GM19035 (cell line): ENCODE results near the gene GNG7.

Experiments
- ATAC-seq: cut with Tn5 transposase; IDR thresholded peaks from one replicate; pipeline ENCODE4 v1.9.1; 2021; ENCODE audit not compliant: unreplicated experiment

GNG7 gene

DNA sequence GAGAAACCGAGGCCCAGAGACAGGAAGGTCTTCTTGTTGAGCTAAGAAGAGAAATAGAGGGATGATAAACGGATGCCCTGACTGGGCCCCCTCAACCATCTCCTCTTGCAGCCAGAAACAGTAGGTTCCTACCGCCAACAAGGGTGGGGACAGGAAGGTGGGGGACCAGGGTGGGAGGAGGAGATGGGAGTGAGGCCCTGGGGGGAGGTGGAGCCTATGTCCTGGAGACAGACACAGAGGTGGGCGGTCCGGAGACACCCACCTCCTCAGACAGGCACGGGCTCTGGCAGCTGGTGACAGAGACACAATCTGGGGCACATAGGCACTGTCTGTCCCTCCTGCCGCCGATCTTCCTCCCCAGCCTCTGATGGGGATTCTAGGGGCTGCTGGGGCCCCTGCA lies 209.6 kb downstream of the GNG7 start:
- ATAC-seq: no peak

GRCh38 chr19:2491130-2491801 lies 211.2 kb downstream of the GNG7 start:
- ATAC-seq: no peak

GRCh38 chr19:2490659-2491058 lies 211.8 kb downstream of the GNG7 start:
- ATAC-seq: no peak

- ATAC-seq: no peak
These were observed 213.4 kb downstream of the GNG7 start for GRCh38 chr19:2488942-2489731.

GRCh38 chr19:2488405-2488941 lies 214.0 kb downstream of the GNG7 start:
- ATAC-seq: no peak

DNA sequence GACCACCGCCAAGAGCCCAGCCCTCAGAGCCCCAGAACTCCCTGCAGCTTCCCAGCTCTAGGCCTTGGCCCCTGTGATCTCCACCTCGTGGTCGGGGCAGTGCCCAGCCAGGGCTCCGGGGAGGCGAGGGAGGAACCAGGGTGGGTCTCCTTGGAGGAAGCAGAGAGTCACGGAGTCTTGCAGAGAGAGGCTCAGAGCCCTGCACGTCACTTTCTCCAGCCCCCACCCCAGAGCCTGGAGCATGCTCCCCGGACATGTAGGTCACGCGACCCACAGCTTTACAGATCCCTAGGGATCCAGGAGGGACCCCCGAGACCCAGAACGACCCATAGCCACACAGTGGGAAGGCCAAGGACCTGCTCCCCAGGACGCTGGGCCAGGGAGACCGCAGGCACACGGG lies 214.7 kb downstream of the GNG7 start:
- ATAC-seq: no peak

DNA sequence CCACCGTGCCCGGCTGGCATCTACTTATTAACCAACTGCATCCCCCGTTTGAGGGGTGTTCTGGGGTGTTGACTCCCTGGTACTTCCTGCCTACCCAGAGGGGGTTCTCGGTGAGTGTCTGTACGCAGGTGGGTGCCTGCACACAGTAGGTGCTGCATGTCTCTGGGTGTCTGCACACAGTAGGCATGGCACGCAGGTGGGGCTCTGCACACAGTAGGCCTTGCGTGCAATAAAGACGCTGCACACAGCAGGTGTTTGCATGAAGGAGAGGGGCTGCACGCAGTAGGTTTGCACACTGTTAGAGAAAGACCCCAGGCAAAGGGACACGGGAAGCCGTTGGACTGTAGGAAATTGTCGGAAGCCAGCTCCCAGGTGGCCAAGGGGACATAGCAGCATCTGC lies 215.4 kb downstream of the GNG7 start:
- no peak for ATAC-seq

DNA sequence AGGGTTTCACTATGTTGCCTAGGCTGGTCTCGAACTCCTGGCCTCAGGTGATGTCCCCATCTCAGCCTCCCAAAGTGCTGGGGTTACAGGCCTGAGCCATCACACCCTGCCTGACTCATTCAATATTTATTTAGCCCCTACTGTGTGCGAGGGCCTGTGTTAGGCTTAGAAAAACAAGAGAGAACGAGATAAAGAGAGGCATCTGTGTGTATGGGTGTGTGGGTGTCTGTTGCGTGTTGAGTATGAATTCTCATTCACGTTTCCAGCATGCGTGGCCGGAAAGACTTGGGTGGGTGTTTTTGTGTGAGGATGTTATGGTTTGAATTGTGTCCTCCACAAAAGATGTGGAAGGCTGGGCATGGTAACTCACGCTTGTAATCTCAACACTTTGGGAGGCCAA lies 217.1 kb downstream of the GNG7 start:
- no peak for ATAC-seq

DNA sequence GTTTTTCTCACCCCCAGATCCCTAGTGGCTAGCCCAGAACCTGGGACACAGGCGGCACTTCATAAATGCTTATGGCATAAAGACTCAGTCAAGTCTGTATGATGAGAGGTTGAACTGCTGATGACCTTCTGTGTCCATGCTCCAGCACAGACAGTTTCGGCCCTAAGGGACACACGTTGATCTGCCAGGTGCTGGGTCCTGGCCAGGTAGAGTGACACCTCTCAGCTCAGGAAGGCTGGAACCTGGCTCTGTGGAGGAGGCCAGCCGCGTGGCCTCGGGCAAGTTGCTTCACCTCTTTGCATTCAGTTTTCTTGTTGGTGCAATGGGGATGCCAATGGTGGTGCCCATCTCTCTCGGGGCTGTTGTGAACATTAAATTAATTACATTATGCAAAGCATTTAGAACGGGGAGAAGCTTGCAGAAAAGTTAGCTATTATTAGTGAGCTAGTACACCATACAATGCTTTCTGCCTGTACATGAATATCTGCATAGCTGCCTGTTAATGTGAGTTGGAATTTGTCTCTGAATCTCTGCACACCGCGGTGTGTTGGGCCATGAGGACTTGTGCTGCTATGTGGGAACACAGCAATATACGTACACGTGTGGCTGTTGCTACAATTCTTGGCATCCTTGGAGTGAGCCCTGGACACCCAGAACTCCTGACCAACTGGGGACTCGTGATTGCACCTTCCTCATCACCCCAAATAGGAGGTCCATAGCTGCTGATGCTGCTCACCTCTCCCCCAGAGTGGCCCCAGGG lies 218.1 kb downstream of the GNG7 start:
- no peak for ATAC-seq

GRCh38 chr19:2483484-2484151 lies 218.9 kb downstream of the GNG7 start:
- ATAC-seq: no peak

DNA sequence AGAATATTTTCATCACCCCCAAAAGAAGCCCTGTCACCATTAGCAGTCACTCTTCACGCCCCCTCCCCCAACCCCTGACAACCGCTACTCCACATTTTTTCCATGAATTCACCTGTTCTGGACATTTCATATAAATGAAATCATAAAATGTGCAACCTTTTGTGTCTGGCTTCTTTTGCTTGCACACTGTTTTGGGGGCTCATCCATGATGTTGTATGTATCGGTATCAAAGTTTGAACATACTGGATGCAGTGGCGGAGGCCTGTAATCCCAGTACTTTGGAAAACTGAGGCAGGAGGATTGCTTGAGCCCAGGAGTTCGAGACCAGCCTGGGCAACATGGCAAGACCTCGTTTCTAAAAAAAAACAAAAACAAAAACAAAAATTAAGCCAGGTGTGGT lies 219.4 kb downstream of the GNG7 start:
- ATAC-seq: no peak

- no peak for ATAC-seq
These were observed 220.0 kb downstream of the GNG7 start for GRCh38 chr19:2482354-2483038.

GRCh38 chr19:2481466-2481865 lies 221.0 kb downstream of the GNG7 start:
- ATAC-seq: no peak

DNA sequence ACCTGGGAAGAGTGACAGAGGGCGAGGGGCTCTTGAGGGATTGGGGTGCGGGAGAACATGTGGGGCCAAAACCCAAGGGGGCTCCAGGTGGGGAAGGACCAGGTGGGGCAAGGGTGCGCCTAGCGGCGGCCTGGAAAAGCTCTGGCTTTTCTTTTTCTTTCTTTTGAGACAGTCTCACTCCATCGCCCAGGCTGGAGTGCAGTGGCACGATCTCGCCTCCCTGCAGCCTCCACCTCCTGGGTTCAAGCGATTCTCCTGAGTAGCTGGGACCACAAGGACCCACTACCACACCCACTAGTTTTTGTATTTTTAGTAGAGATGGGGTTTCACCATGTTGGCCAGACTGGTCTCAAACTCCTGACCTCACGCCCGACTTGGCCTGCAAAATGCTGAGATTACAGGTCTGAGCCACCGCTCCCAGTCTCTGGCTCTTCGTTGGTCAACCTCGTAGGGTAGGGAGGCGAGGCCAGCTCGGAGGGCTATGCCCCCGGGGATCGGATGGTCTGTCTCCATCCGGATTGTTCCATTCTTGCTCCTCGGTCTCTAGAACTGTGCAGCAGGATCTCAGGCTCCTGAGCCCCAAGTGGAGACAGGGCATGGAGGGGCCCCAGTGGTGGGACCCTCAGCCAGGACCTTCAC lies 222.8 kb downstream of the GNG7 start:
- no peak for ATAC-seq

DNA sequence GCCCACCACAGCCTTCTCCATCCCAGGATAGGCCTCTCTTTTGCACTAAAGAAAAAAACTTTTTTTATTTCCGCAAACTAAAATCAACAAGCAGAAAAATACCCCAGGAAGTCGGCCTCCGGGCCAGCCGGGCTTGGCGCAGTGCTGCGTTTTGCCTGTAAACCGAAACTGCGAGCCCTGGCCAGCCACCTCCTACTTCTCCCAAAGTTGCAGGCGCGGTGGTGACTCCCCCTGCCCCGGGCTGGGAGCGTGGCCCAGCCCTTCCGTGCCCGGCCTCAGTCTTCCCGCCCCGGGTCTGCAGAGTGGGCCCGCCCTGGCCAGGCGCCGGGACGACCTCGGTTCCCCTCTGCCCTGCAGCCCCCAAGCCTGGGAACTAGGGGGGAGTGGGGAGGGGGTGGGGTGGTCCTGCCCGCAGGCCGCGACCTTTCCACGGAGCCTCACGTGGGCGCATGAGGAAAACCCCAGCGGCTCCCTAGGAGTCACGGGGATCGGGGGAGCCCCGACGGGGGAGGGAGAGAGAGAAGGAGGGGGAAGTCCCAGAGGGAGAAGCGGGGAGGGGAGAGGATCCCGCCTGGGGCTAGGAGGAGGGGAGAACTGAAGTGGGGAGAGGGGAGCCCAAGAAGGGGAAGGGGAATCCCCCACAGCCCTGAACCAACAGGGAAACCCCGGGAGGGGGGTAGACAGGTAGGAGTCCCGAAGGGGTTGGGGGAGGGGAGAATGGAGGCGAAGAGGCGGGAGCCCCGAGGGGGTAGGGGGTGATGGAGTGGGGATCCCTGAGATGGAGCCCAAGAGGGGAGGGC lies 223.5 kb downstream of the GNG7 start:
- ATAC-seq: no peak

GRCh38 chr19:2478278-2478755 lies 224.2 kb downstream of the GNG7 start:
- no peak for ATAC-seq

- ATAC-seq: no peak
These were observed 224.7 kb downstream of the GNG7 start for GRCh38 chr19:2477732-2478191.

DNA sequence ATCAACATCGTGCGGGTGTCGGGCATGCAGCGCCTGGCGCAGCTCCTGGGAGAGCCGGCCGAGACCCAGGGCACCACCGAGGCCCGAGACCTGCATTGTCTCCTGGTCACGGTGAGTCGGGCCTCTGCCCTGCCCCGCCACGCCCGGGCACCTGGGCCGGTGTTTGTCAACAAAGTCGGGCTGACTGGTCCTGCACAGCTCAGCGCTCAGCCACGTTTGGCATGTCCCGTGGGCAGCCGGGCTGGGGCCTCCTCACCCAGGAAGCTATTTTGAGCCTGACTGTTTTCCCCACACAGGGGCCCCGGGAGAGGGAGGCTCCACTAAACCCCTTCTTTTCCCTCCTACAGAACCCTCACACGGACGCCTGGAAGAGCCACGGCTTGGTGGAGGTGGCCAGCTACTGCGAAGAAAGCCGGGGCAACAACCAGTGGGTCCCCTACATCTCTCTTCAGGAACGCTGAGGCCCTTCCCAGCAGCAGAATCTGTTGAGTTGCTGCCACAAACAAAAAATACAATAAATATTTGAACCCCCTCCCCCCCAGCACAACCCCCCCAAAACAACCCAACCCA lies 225.3 kb downstream of the GNG7 start:
- ATAC-seq: no peak
